ENCODE data around the gene MCTS1.
A peak's percentile ranks its signal among the peaks of the same experiment; 100 is the strongest.
"Not testable (repeated sequence)": the region's sequence is repeated elsewhere in the genome, so short reads cannot be mapped to it uniquely, and the experiment has no call there.

The MCTS1 gene

DNA sequence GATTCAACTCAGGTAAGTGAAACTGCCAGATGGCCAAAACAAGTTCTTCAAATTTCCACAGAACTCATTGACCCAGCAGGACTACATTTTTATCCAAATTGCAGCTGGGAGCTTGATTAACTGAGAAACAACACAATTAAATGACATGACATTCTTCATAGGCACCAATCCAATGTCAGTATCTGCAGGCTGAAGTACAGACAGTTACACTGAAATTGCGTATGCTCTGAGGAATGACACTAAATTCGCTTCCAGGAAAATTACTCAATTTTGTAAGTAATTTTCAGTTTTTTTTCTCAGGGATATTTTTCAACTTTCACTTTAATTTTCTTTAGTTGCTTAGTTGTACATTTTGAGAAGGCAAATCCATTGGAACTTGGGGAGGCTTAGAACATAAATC lies 21.5 kb downstream of the MCTS1 start:
- DNase-seq (ENCODE audit: low spot score) = no peak
- in situ Hi-C loops (cut with MboI; ENCODE audit: low sequenced_read_pairs, unreplicated experiment) = no loop called here
- TF ChIP-seq, protein P1, sequence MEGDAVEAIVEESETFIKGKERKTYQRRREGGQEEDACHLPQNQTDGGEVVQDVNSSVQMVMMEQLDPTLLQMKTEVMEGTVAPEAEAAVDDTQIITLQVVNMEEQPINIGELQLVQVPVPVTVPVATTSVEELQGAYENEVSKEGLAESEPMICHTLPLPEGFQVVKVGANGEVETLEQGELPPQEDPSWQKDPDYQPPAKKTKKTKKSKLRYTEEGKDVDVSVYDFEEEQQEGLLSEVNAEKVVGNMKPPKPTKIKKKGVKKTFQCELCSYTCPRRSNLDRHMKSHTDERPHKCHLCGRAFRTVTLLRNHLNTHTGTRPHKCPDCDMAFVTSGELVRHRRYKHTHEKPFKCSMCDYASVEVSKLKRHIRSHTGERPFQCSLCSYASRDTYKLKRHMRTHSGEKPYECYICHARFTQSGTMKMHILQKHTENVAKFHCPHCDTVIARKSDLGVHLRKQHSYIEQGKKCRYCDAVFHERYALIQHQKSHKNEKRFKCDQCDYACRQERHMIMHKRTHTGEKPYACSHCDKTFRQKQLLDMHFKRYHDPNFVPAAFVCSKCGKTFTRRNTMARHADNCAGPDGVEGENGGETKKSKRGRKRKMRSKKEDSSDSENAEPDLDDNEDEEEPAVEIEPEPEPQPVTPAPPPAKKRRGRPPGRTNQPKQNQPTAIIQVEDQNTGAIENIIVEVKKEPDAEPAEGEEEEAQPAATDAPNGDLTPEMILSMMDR (IDR thresholded peaks at IDR 0.05; ENCODE audit: borderline replicate concordance, control extremely low read depth, extremely low read depth, insufficient read depth, missing control alignments) = no peak

DNA sequence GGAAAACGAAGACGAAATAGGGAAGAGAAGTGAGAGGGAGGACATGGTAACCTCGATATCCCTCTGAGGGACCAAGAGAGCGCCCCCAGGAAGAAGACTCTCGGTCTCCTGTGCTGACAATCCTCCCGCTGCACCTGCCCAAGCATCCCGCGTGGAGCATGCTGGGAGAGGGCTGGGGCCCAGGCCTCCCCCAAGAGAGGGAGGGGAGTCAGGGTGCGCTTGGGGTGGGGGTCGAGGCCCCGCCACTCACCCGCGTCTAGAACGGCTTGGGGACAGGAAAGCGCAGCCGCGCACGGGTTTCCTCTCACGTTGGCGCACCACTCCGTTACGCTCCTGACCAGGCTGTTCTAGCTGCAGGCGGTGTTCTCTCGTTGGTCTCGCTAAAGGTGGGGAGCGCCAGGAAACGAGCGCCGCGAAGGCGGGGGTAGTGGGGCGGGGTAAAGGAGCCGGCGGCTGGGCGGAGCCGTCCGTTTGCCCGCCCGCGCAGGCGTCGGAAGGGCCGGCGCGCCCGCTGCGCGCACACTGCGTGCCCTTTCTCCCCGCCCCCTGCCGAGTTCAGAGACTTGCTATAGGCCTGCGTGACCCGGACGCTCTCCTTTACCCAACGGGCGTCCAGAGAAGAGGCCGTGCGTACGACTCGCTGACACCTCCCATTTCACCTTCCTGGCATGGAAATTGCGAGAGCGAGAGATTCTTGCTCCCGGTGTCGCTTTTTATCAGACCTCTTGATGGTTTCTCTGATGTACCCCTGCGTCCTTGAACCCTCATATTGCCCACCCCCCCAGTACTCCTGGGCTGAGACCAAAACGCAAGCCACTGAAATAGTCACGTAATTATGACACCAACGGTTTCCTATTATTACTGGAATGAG lies 26.0 kb downstream of the MCTS1 start, which contains the start of gene C1GALT1C1:
Gene C1GALT1C1 (minus strand): TSS at position 388 of the 871 bp plus-strand sequence. CDS start 2,888 bp downstream, outside the sequence.
- in situ Hi-C loops (cut with MboI; ENCODE audit: low sequenced_read_pairs, unreplicated experiment) = no loop called here
- DNase-seq (ENCODE audit: low spot score) = peak; percentile 85
- TF ChIP-seq, protein P1 (IDR thresholded peaks at IDR 0.05; ENCODE audit: borderline replicate concordance, control extremely low read depth, extremely low read depth, insufficient read depth, missing control alignments) = no peak

DNA sequence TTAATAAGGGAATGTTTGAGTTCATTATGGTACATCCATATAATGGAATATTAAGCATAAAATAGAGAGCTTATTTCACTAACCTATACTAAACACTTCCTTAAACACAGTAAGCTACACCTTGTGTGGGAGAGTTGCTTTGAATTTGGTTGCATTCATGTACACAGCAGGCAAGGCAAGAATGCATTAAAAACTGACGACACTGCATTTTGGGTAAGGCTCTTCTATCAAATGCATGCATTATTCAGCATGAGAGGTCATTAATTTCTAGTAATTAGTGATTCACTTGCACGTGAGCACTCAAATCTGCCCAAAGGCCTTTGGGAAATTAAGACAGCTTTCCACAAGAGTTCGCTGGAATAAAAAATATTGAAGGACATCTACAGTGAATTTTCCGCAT lies 34.7 kb downstream of the MCTS1 start:
- DNase-seq (ENCODE audit: low spot score) = no peak
- in situ Hi-C loops (cut with MboI; ENCODE audit: low sequenced_read_pairs, unreplicated experiment) = no loop called here
- TF ChIP-seq, protein P1 (IDR thresholded peaks at IDR 0.05; ENCODE audit: borderline replicate concordance, control extremely low read depth, extremely low read depth, insufficient read depth, missing control alignments) = no peak

DNA sequence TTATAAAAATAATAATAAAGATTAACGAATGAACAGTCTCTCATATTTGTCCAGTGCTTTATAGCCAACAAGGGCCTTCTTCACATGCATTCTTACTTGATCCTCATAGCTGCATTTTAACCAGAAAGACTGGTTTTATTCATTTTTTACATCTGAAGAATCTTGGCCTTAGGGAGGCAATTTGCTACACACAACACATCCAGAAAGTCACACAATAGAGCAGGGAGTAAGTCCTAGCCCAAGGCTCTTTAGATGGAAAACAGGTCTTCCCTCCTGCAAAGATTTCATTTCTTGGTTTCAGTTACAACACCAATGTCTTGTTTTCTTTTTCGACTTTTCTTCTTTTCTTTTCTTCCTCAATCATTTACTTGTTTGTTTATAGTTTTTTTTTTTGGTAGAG lies 39.0 kb downstream of the MCTS1 start:
- no peak for DNase-seq (ENCODE audit: low spot score)
- TF ChIP-seq, protein P1 (IDR thresholded peaks at IDR 0.05; ENCODE audit: borderline replicate concordance, control extremely low read depth, extremely low read depth, insufficient read depth, missing control alignments) = no peak
- in situ Hi-C loops (cut with MboI; ENCODE audit: low sequenced_read_pairs, unreplicated experiment) = no loop called here

DNA sequence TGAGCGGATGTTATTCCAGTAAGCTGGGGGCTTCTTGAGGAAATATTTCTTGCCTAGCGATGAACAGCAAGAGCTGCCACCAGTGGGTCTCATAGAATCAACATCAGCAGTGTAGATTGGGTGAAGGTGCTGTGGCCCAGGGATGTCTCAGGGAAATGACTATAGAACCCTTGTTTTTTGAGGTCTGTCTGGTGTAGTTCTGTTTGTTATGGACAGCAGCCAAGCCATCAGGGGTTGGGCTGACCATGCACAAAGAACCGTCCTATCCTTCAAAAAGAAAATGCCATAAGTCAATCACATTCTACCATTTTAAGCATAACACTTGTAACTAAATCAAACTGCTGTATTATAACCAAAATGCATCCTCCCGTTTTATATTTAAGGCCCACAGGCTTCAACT lies 43.2 kb downstream of the MCTS1 start:
- DNase-seq (ENCODE audit: low spot score) = no peak
- in situ Hi-C loops (cut with MboI; ENCODE audit: low sequenced_read_pairs, unreplicated experiment) = no loop called here
- TF ChIP-seq, protein P1 (IDR thresholded peaks at IDR 0.05; ENCODE audit: borderline replicate concordance, control extremely low read depth, extremely low read depth, insufficient read depth, missing control alignments) = no peak

DNA sequence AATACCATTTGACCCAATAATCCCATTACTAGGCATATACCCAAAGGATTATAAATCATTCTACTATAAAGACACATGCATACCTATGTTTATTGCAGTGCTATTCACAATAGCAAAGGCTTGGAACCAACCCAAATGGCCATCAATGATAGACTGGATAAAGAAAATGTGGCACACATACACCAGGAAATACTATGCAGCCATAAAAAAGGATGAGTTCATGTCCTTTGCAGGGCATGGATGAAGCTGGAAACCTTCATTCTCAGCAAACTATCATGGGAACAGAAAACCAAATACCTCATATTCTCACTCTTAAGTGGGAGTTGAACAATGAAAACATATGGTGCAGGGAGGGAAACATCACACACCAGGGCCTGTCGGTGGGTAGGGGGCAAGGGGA lies 48.4 kb downstream of the MCTS1 start:
- DNase-seq (ENCODE audit: low spot score); in situ Hi-C loops (cut with MboI; ENCODE audit: low sequenced_read_pairs, unreplicated experiment): not testable (repeated sequence)

DNA sequence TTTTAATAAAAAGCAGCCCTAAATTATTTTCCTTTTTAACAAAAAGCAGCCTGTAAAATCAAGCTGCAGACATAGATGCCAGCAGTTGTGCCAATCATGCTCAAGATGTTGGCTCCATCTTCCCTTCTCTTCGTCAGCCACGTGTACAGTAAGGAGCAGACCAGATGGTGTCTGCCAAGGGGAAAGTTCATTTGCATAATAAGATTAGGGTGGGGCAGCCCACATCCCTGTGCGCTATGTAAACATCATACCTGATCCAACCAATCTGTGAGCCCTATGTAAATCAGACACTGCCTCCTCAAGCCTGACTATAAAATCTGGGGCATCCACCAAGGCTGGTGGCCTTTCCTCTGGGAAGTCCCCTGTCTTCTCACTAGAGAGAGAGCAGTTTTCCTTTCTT lies 49.1 kb downstream of the MCTS1 start:
- DNase-seq (ENCODE audit: low spot score) = no peak
- in situ Hi-C loops (cut with MboI; ENCODE audit: low sequenced_read_pairs, unreplicated experiment) = no loop called here
- TF ChIP-seq, protein P1 (IDR thresholded peaks at IDR 0.05; ENCODE audit: borderline replicate concordance, control extremely low read depth, extremely low read depth, insufficient read depth, missing control alignments) = no peak
